Measurements from ENCODE around the gene GLYATL3.
A peak's percentile ranks its signal among the peaks of the same experiment; 100 is the strongest.
"Not testable (repeated sequence)": the region's sequence is repeated elsewhere in the genome, so short reads cannot be mapped to it uniquely, and the experiment has no call there.

GLYATL3 gene

DNA sequence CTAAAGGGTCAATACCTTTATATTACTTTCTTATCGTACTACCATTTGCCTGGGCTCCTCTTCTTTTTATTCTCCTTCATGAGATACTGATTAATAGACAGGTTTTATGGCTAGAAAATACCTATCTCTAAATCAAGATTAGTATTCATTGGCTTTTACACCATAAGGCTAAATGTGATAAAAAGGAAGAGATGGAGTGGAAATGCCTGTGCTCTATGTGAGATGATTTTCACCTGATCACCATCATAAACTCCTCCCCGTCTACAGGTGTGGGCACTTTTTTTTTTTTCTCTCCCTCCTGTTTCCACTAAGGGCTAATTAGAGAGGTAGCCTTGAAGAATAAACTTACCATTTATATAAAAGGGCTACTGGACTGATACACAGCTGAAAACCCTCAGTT lies at the start of gene GLYATL3:
Gene GLYATL3 (plus strand): TSS at position 301 of the 400 bp plus-strand sequence. CDS start 12,068 bp downstream, outside the sequence.
- DNase-seq: no peak

DNA sequence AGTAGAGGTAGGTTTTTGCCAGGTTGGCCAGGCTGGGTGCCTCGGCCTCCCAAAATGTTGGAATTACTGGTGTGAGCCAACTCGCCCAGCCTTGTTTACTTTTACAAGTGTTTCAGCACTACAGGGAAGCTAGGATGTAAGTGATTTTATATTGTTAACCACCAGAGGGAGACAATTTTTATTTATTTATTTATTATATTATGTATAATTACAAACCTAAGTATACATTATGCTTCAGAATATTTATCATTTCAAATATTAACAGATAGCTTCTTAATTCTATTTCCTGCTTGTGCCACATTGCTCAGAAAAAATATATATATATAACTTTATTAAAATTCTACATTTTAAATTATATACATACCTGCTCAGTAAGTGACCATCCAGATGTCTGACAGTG lies 46.5 kb upstream of the GLYATL3 start:
- no peak for DNase-seq

- DNase-seq: no peak
Measured at GRCh38 chr6:49454787-49455709, 44.7 kb upstream of the GLYATL3 start.

DNA sequence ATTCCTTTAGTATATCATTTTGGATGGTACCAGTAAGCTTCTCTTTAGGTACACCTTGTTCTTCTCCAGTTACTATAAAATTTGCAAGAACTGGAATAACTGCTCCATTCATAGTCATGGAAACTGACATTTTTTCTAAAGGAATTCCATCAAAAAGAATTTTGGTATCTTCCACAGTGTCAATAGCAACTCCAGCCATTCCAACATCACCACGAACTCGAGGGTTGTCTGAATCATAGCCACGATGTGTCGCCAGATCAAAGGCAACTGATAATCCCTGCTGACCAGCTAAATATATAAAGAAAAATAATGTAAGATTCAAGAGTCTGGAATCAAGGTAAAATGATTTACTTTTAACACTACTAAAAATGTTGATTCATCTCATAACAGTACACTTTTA lies 42.0 kb upstream of the GLYATL3 start:
- no peak for DNase-seq

DNA sequence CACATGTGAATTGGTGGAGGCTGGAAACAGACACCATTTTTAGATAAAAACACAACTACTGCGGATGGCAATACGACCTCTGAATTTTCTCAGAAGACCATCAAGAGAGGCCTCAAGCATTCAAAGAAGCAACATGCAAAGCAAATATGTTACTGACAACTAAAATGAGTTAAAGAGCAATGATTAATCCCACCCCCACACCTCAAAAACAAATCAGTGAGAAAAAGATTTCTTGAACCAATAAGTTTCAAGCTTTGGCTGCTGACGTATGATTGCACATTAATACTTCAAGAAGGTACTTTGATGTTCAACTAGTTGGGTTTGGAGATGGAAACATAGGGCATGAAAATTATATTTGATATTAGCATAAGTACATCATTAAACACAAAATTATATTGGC lies 37.7 kb upstream of the GLYATL3 start:
- no peak for DNase-seq

- DNase-seq: peak in 2 of 56 donors; percentile 3 to 49
Measured at GRCh38 chr6:49462599-49462926, 37.2 kb upstream of the GLYATL3 start.

DNA sequence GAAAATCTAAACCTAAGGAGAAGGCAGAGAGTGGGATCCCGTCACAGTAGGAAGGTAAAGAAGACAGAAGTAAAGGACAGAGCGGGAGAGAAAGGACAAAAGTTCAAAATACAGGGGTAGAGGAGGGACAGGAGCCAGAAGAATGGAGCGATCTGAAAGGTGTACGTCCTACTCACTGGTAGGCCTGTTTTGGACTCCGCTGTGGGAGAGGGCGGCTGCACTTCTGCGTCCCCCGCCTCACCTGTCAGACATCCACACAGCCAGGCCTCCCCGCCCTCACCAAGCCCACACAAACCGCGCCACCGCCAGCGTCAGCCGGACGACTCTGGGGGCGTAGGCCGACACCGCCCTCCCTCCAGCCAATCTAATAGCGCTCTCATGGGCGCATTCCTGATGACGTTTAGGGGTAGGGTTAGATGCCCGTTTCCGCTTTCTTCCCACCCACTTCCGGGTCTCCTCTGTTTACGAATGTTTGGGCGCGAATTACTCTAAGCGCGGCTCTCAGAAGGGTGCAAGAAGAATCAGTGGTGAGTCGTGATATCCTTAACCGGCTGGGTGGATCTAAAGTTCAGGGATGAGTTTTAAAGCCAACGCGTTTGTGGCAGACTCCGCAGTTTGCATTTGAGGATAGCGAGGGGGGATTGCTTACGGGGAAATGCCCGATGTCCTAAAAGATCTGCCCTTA lies 36.7 kb upstream of the GLYATL3 start, which contains the start of the genes CENPQ and MMUT:
Gene CENPQ (plus strand): TSS at position 444 of the 685 bp plus-strand sequence. CDS start 6,807 bp downstream, outside the sequence.
Gene MMUT (minus strand): TSS at position 327 of the 685 bp plus-strand sequence. CDS start 3,787 bp downstream, outside the sequence.
- DNase-seq: peak; percentile 63 to 97 (median 90)

DNA sequence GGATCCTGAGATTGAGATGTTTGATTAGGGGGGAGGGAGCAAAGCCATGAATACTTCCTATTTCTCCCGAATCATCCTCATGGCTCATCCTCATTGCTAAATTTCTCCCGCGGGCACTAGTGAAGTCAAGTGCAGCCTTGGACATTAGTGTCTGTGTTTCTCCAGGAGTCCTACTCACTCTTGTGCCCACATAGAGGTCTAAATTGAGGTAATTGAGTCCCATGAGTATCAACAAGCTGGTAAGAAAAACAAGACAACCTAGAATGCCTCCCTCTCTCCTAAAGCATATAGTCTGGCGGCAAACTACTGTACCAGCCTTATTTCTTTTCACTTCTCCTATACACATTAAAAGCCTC lies 36.1 kb upstream of the GLYATL3 start:
- DNase-seq: no peak

DNA sequence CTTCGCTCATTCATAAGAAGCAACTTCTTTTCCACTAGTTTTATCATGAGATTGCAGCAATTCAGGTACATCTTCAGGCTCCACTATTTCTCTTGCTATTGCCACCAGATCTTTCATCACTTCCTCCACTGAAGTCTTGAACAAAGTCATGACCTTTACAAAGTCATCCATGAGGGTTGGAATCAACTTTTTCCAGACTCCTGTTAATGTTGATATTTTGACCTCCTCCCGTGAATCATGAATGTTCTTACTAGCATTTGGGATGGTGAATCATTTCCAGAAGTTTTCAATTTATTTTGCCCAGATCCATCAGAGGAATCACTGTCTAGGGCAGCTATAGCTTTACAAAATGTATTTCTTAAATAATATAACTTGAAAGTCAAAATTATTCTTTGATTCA lies 35.0 kb upstream of the GLYATL3 start:
- no peak for DNase-seq

- DNase-seq: no peak
Measured at GRCh38 chr6:49468042-49468441, 31.7 kb upstream of the GLYATL3 start.

- DNase-seq: not testable (repeated sequence)
Measured at GRCh38 chr6:49476564-49476963, 23.2 kb upstream of the GLYATL3 start.

DNA sequence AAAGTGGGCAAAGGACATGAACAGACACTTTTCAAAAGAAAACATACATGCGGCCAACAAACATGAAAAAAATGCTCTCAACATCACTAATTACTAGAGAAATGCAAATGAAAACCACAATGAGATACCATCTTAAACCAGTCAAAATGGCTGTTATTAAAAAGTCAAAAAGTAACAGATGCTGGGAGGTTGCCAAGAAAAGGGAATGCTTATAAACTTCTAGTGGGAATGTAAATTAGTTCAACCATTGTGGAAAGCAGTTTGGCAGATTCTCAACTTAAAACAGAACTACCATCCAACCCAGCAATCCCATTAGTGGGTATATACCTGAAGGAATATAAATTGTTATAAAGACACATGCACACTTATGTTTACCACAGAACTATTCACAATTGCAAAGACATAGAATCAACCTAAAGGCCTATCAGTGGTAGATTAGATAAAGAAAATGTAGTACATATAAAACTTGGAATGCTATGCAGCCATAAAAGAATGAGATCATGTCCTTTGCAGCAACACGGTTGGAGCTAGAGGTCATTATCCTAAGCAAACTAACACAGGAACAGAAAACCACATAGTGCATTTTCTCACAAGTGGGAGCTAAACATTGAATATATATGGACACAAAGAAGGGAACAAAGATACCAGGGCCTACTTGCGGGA lies 20.3 kb upstream of the GLYATL3 start:
- DNase-seq: no peak

- not testable (repeated sequence) for DNase-seq
Measured at GRCh38 chr6:49481846-49482245, 17.9 kb upstream of the GLYATL3 start.

- DNase-seq: not testable (repeated sequence)
Measured at GRCh38 chr6:49483380-49483779, 16.3 kb upstream of the GLYATL3 start.

- DNase-seq: no peak
Measured at GRCh38 chr6:49490633-49491032, 9.1 kb upstream of the GLYATL3 start.

DNA sequence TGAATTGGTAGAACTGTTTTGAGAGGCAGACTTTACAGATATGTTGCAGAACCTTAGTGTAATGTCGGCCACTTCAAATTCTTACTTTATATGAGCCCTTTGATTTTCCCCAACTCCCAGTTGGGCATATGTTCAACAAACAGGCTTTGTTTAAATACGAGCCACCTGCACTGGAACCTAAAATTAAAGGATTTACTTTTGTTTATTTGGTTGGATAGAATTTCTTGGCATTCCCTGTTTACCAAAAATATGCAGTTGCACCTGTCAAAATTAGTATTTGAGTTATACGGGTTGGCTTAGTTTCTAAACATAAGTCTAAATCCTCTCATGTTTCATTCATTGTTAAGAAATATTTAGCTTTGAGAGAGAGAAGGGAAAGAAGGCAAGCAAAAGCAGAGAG lies 2.4 kb upstream of the GLYATL3 start:
- DNase-seq: no peak

GRCh38 chr6:49499126-49499525 lies 597 bp upstream of the GLYATL3 start:
- no peak for DNase-seq

GRCh38 chr6:49504666-49505065 lies 4.9 kb downstream of the GLYATL3 start:
- no peak for DNase-seq

DNA sequence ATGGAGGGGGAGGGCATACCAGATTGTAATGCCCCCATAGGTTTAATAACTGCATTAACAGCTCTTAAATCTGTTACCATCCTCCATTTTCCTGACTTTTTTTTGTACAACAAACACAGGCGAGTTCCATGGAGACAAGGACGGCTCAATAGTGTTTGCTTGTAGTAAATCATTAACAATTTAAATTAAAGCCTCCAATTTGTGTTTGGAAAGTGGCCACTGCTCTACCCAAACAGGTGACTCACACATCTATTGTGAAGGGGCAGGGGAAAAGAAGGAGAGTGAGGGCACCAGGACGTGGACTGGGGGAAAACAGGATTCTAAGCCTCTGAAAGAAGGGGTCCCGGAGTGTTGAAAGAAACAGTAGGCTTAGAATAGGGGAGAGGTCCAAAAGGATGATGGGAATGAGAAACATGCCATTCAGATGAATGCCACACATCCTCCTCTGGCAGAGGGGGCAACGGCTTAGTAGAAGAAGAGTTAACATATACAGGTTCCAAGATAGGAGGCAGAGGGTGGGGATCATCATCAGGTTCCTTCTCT lies 6.9 kb downstream of the GLYATL3 start:
- DNase-seq: no peak

- no peak for DNase-seq
Measured at GRCh38 chr6:49509342-49509741, 9.6 kb downstream of the GLYATL3 start.

GRCh38 chr6:49513153-49513989 lies 13.6 kb downstream of the GLYATL3 start:
- DNase-seq: no peak

All from nucleus accumbens (tissue), 56 donors.